H1 (cell line): Measurements from ENCODE around the gene DRP2.

Experiments used
- CBX5 ChIP-seq: fragments of 300-800, 300-1000 bp; sonication (generic); IDR thresholded peaks from 2 replicates; pipeline ENCODE4 v1.7.1; 2016; ENCODE audit warnings: antibody characterized with exemption, low read length, low read depth
- POLR2AphosphoS5 ChIP-seq: IDR thresholded peaks from 2 replicates; pipeline ENCODE4 v1.6.1; 2011; ENCODE audit warnings: low read depth, low read length
- TAF1 ChIP-seq: IDR thresholded peaks from 2 replicates; pipeline ENCODE4 v1.6.1; 2011; ENCODE audit warnings: mild to moderate bottlenecking, low read depth, low read length
- ZNF274 ChIP-seq: IDR thresholded peaks from 2 replicates; pipeline ENCODE4 v1.7.0; 2012; ENCODE audit warnings: low read length, borderline replicate concordance; ENCODE audit errors: extremely low read depth

DNA sequence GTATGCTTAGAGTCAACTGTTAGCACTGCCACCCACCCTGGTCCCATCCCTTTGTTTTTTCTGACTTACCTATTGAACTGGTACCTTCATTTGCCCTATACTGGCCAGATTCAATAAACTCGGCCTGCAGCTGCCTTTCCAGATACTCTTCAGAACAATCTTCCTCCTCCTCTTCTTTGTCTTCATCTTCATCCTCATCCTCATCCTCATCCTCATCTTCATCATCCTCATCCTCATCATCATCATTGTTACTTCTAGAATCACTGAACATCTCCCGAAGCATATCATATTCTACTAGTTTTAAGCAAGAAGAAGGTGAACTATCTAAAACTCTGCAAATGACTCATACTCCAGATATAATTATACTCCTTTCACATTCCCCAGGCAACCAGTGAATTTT lies 56.7 kb downstream of the DRP2 start:
- TF ChIP-seq CBX5, result no peak
- TF ChIP-seq POLR2AphosphoS5, result no peak
- TF ChIP-seq ZNF274, result no peak
- TF ChIP-seq TAF1, result no peak
